NB4 (cell line): ENCODE results near the gene MMP8.

Source experiments
- CTCF ChIP-seq: IDR thresholded peaks from one replicate; pipeline ENCODE4 v1.5.1; 2012; ENCODE audit warnings: low read depth, low read length
- POLR2A ChIP-seq: IDR thresholded peaks from 2 replicates; pipeline ENCODE4 v1.6.1; 2011; ENCODE audit warnings: mild to moderate bottlenecking; ENCODE audit not compliant: insufficient read length; ENCODE audit errors: extremely low read depth

DNA sequence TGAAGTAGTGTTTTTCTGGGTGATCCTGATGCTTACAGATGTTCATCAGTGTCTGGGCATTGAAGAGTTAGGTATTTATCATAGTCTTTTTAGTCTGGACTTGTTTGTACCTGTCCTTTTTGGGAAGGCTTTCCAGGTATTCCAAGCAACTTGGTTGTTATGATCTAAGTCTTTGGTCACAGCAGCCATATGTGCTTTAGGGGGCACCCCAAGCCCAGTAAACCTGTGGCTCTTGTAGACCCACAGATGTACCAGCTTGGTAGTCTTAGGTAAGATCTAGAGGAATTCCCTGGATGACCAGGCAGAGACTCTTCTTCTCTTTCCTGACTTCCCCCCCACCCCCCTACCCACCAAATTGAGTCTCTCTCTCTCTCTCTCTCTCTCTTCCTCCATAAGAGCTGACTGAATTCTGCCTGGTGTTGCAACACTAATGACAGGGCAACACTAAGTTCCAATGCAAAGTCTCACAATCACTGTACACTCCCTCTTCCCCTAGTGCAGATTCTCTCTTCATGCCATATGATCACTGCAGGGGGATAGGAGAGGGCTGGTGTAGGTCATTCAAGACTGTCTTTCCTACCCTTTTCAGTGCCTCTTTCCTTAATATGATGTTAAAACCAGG, 24.5 kb upstream of the MMP8 start:
- TF ChIP-seq CTCF, result no peak
- TF ChIP-seq POLR2A, result no peak
